HCT116 (cell line): ENCODE results near the gene ARHGEF17. TPM values are rescaled to one million over a fixed set of nuclear protein-coding genes. Genes with fewer than 3 reads are reported as not detected.

Source experiments
- ATAC-seq: fragments of 200-7000 bp; cut with Tn5 transposase; 2 replicates; pipeline ENCODE4 v1.9.1; 2020; ENCODE audit warnings: mild to moderate bottlenecking, moderate library complexity
- BruUV-seq: library from RNA; stranded (reverse); fragments of 400-500 nt; replicated peaks from 2 replicates; lab custom pipeline; 2021; lab: Mats Ljungman, UMichigan
- CTCF ChIA-PET: fragments of 300-600 bp; sonication (Branson Sonifier 250); formaldehyde crosslinking; loops from one replicate; lab custom pipeline; 2021; ENCODE audit warnings: antibody characterized with exemption; lab: Charles Lee
- POLR2A ChIA-PET: fragments of 300-600, 350-600 bp; sonication (Branson Sonifier 250); formaldehyde crosslinking; loops from one replicate; lab custom pipeline; 2021; ENCODE audit warnings: antibody characterized with exemption; lab: Charles Lee
- RAD21 ChIA-PET, 2 experiments: fragments of 300-600 bp; sonication (Branson Sonifier 250); formaldehyde crosslinking; loops; one replicate each; lab custom pipeline; 2023; ENCODE audit warnings: low total read pairs in 2 of 2; ENCODE audit not compliant: uncharacterized antibody in 2 of 2, unreplicated experiment in 2 of 2, low non-redundant PET in 1 of 2; lab: Charles Lee
- DNase-seq: peaks from one replicate; pipeline ENCODE4 v3.0.0-alpha.2; 2010; ENCODE audit warnings: low read depth, low spot score
- H2AFZ ChIP-seq: fragments of 200-600 bp; shearing (Covaris generic), sonication (generic); 2 replicates; pipeline ENCODE4 v1.6.1; 2017; ENCODE audit warnings: low read depth, mixed run types, mixed read lengths, antibody characterized with exemption, low read length; ENCODE audit not compliant: poor library complexity, severe bottlenecking
- H3K27ac ChIP-seq: 2 replicates; pipeline ENCODE4 v1.5.1; 2012; ENCODE audit warnings: low read depth, low read length
- H3K27me3 ChIP-seq: fragments of 200-600 bp; sonication (generic); 2 replicates; pipeline ENCODE4 v1.6.1; 2016; ENCODE audit warnings: mixed run types, low read length, mixed read lengths; ENCODE audit not compliant: insufficient read depth
- H3K36me3 ChIP-seq, 2 experiments: fragments of 200-500 bp in 1 of 2; fragments of 200-600 bp in 1 of 2; sonication (Bioruptor generic) in 1 of 2; sonication (generic) in 1 of 2; 2 replicates each; pipeline versions ENCODE4 v1.5.1 to v1.6.1; 2014 to 2016; ENCODE audit warnings: low read length in 2 of 2, inconsistent platforms in 1 of 2, mixed read lengths in 1 of 2, mixed run types in 1 of 2; ENCODE audit not compliant: insufficient read depth in 2 of 2, control insufficient read depth in 1 of 2
- H3K4me1 ChIP-seq, 2 experiments: fragments of 200-600 bp in 1 of 2; sonication (generic) in 1 of 2; 2 replicates each; pipeline versions ENCODE4 v1.5.1 to v1.6.1; 2012 to 2017; ENCODE audit warnings: low read length in 2 of 2, inconsistent platforms in 1 of 2, mild to moderate bottlenecking in 1 of 2, mixed read lengths in 1 of 2, mixed run types in 1 of 2, moderate library complexity in 1 of 2; ENCODE audit not compliant: insufficient read depth in 2 of 2, control insufficient read depth in 1 of 2
- H3K4me2 ChIP-seq: fragments of 200-600 bp; sonication (generic); 2 replicates; pipeline ENCODE4 v1.6.1; 2017; ENCODE audit warnings: mixed run types, low read length, mixed read lengths
- H3K4me3 ChIP-seq, 2 experiments: fragments of 200-600 bp in 1 of 2; sonication (generic) in 1 of 2; replicated peaks in 1 of 2; 2 replicates each; pipeline ENCODE4 v1.5.1; 2011 to 2016; ENCODE audit warnings: low read length in 2 of 2, control low read depth in 1 of 2, low read depth in 1 of 2, mild to moderate bottlenecking in 1 of 2, mixed read lengths in 1 of 2, mixed run types in 1 of 2
- H3K79me2 ChIP-seq: fragments of 200-600 bp; sonication (generic); 2 replicates; pipeline ENCODE4 v1.6.1; 2017; ENCODE audit warnings: mild to moderate bottlenecking, mixed run types, low read length, moderate library complexity, mixed read lengths; ENCODE audit not compliant: insufficient read depth
- H3K9ac ChIP-seq: fragments of 200-600 bp; sonication (generic); 2 replicates; pipeline ENCODE4 v1.6.1; 2016; ENCODE audit warnings: low read length, mixed read lengths
- H3K9me2 ChIP-seq: fragments of 200-600 bp; sonication (generic), shearing (Covaris generic); 2 replicates; pipeline ENCODE4 v1.6.1; 2017; ENCODE audit warnings: mixed run types, mild to moderate bottlenecking, moderate library complexity; ENCODE audit not compliant: insufficient read depth
- H3K9me3 ChIP-seq, 2 experiments: fragments of 200-500 bp in 1 of 2; fragments of 200-600 bp in 1 of 2; sonication (Bioruptor generic) in 1 of 2; sonication (generic) in 1 of 2; 2 replicates each; pipeline ENCODE4 v1.6.1; 2014 to 2017; ENCODE audit warnings: low read length in 2 of 2, mixed read lengths in 2 of 2, inconsistent platforms in 1 of 2, low read depth in 1 of 2, mild to moderate bottlenecking in 1 of 2, mixed run types in 1 of 2, moderate library complexity in 1 of 2; ENCODE audit not compliant: control insufficient read depth in 1 of 2, insufficient read depth in 1 of 2
- H4K20me1 ChIP-seq: fragments of 200-600 bp; sonication (generic), shearing (Covaris generic); 2 replicates; pipeline ENCODE4 v1.6.1; 2017; ENCODE audit warnings: mixed run types, mild to moderate bottlenecking, moderate library complexity; ENCODE audit not compliant: insufficient read depth
- ATF3 ChIP-seq: IDR thresholded peaks from 2 replicates; pipeline ENCODE4 v1.6.1; 2012
- CBX3 ChIP-seq: IDR thresholded peaks from 2 replicates; pipeline ENCODE4 v1.6.1; 2012; ENCODE audit warnings: low read depth
- CEBPB ChIP-seq: IDR thresholded peaks from 2 replicates; pipeline ENCODE4 v1.6.1; 2012; ENCODE audit warnings: low read depth
- ELF1 ChIP-seq: IDR thresholded peaks from 2 replicates; pipeline ENCODE4 v1.6.1; 2012; ENCODE audit warnings: low read depth, borderline replicate concordance
- FOSL1 ChIP-seq: IDR thresholded peaks from 2 replicates; pipeline ENCODE4 v1.6.1; 2012; ENCODE audit warnings: low read depth
- JUND ChIP-seq: IDR thresholded peaks from 2 replicates; pipeline ENCODE4 v1.6.1; 2012
- POLR2A ChIP-seq: IDR thresholded peaks from 2 replicates; pipeline ENCODE4 v1.7.0; 2011; ENCODE audit warnings: borderline replicate concordance; ENCODE audit not compliant: insufficient read depth, insufficient read length; ENCODE audit errors: extremely low read depth
- SIN3A ChIP-seq: IDR thresholded peaks from 2 replicates; pipeline ENCODE4 v1.6.1; 2012; ENCODE audit warnings: low read depth
- SP1 ChIP-seq: IDR thresholded peaks from 2 replicates; pipeline ENCODE4 v1.6.1; 2012; ENCODE audit warnings: low read depth
- SRF ChIP-seq: IDR thresholded peaks from 2 replicates; pipeline ENCODE4 v1.6.1; 2012; ENCODE audit warnings: low read depth
- ZBTB33 ChIP-seq: IDR thresholded peaks from 2 replicates; pipeline ENCODE4 v1.6.1; 2011; ENCODE audit warnings: mild to moderate bottlenecking, low read length, moderate library complexity; ENCODE audit not compliant: insufficient replicate concordance; ENCODE audit errors: extremely low read depth
- ZFX ChIP-seq: fragments of 450-650 bp; IDR thresholded peaks from 2 replicates; pipeline ENCODE4 v1.6.1; 2017
- intact Hi-C: fragments of 100-400 bp; cut with micrococcal nuclease; formaldehyde crosslinking; loops from 2 replicates; pipeline ENCODE4 v1.10.0; 2022
- total RNA-seq: library from RNA; stranded (reverse); gene quantifications from one replicate; pipeline ENCODE4 v1.2.1, GENCODE V29; 2021; ENCODE audit not compliant: unreplicated experiment

ARHGEF17 gene
- total RNA-seq, 1 experiment from 2014 or later, result 18.2 TPM

GRCh38 chr11:73389916-73390315 is 81.8 kb downstream of the ARHGEF17 start:
- TF ChIP-seq JUND (no peak), ATF3 (no peak), SIN3A (no peak), ZFX (no peak), CEBPB (no peak), POLR2A (no peak), SRF (no peak)
- TF ChIP-seq, all 23 proteins: peak for 0
- H3K4me2 ChIP-seq, result no peak overlapping the region
- no peaks in the 10 kb centered on the region for H3K27me3 ChIP-seq
- H3K9me3 ChIP-seq, result no peaks in the 10 kb centered on the region
- no TSS peak for BruUV-seq
- no peaks in the 10 kb centered on the region for H3K9me2 ChIP-seq
- no peak overlapping the region for H3K27ac ChIP-seq
- ChIA-PET RAD21 (no interaction called here), CTCF (no interaction called here), POLR2A (interaction anchor here (0.9 kb wide), 1 partner anchor 39 kb away, joined by 3 read pairs; no protein-coding TSS in a partner anchor)
- no peak overlapping the region for H3K9ac ChIP-seq
- H2AFZ ChIP-seq, result no peak overlapping the region
- intact Hi-C loops, result no loop called here
- ATAC-seq (no peak), DNase-seq (no peak)
- no peaks in the 10 kb centered on the region for H4K20me1 ChIP-seq
- peaks cover 2 to 12% of the 10 kb centered on the region in 2 experiments; a peak in 2 of 4 replicates for H3K36me3 ChIP-seq
- H3K4me3 ChIP-seq, result no peak overlapping the region
- peaks cover 0 to 23% of the 10 kb centered on the region in 2 experiments; a peak in 2 of 4 replicates for H3K4me1 ChIP-seq
- H3K79me2 ChIP-seq, result peaks cover 56% of the 10 kb centered on the region

- ChIA-PET CTCF (no interaction called here), POLR2A (interaction anchor here (0.9 kb wide), 1 partner anchor 40 kb away, joined by 3 read pairs; no protein-coding TSS in a partner anchor), RAD21 (no interaction called here)
- Histone ChIP-seq H4K20me1 (no peaks in the 10 kb centered on the region), H3K4me1 (peaks cover 0 to 14% of the 10 kb centered on the region in 2 experiments; a peak in 2 of 4 replicates), H3K9me2 (no peaks in the 10 kb centered on the region), H3K4me2 (no peak overlapping the region), H3K4me3 (no peak overlapping the region), H2AFZ (no peak overlapping the region), H3K79me2 (peaks cover 46% of the 10 kb centered on the region), H3K36me3 (peaks cover 2 to 12% of the 10 kb centered on the region in 2 experiments; a peak in 2 of 4 replicates), H3K9ac (no peak overlapping the region), H3K9me3 (no peaks in the 10 kb centered on the region), H3K27me3 (no peaks in the 10 kb centered on the region), H3K27ac (no peak overlapping the region)
- intact Hi-C loops, result no loop called here
- ATAC-seq (no peak), DNase-seq (no peak)
- no TSS peak for BruUV-seq
- TF ChIP-seq POLR2A (no peak), ELF1 (no peak), ZFX (no peak), CEBPB (no peak), ATF3 (no peak), FOSL1 (no peak), ZBTB33 (no peak), SP1 (no peak), SRF (no peak), CBX3 (no peak)
Measured at GRCh38 chr11:73390601-73391565, 82.8 kb downstream of the ARHGEF17 start.
